Smooth muscle cell (in vitro differentiated cells): ENCODE results near the gene ATF7IP2. TPM values are rescaled to one million over a fixed set of nuclear protein-coding genes. Genes with fewer than 3 reads are reported as not detected.
"Not testable (repeated sequence)": the region's sequence is repeated elsewhere in the genome, so short reads cannot be mapped to it uniquely, and the experiment has no call there.

ENCODE experiments used
- DNase-seq: peaks from one replicate; lab custom pipeline; 2025; ENCODE audit not compliant: unreplicated experiment; lab: John Stamatoyannopoulos, UW
- H2AFZ ChIP-seq: fragments of 200-600 bp; sonication (generic); 2 replicates; pipeline ENCODE4 v1.6.0; 2016; ENCODE audit warnings: antibody characterized with exemption, low read depth, mild to moderate bottlenecking
- H3F3A ChIP-seq: fragments of 200-600 bp; sonication (generic); 2 replicates; pipeline ENCODE4 v1.6.0; 2017; ENCODE audit warnings: antibody characterized with exemption, low read depth
- H3K27ac ChIP-seq: fragments of 200-600 bp; sonication (generic); 2 replicates; pipeline ENCODE4 v1.5.1; 2016; ENCODE audit warnings: low read depth, mild to moderate bottlenecking
- H3K27me3 ChIP-seq: fragments of 200-600 bp; sonication (generic); 2 replicates; pipeline ENCODE4 v1.6.1; 2016; ENCODE audit warnings: low read depth, mild to moderate bottlenecking
- H3K36me3 ChIP-seq: fragments of 200-600 bp; sonication (generic); 2 replicates; pipeline ENCODE4 v1.5.1; 2016; ENCODE audit warnings: low read depth
- H3K4me1 ChIP-seq: fragments of 200-600 bp; sonication (generic); 2 replicates; pipeline ENCODE4 v1.5.1; 2016; ENCODE audit warnings: low read depth
- H3K4me2 ChIP-seq: fragments of 200-600 bp; sonication (generic); 2 replicates; pipeline ENCODE4 v1.6.0; 2016; ENCODE audit warnings: mild to moderate bottlenecking
- H3K4me3 ChIP-seq: fragments of 200-600 bp; sonication (generic); 2 replicates; pipeline ENCODE4 v1.5.1; 2016; ENCODE audit warnings: mild to moderate bottlenecking
- H3K79me2 ChIP-seq: fragments of 200-600 bp; sonication (generic); 2 replicates; pipeline ENCODE4 v1.6.0; 2016; ENCODE audit warnings: low read depth, mild to moderate bottlenecking
- H3K9ac ChIP-seq: fragments of 200-600 bp; sonication (generic); 2 replicates; pipeline ENCODE4 v1.6.0; 2016; ENCODE audit warnings: low read depth
- H3K9me3 ChIP-seq: fragments of 200-600 bp; sonication (generic); replicated peaks from 2 replicates; pipeline ENCODE4 v1.5.1; 2016; ENCODE audit warnings: low read depth
- H4K20me1 ChIP-seq: fragments of 200-600 bp; sonication (generic); 2 replicates; pipeline ENCODE4 v1.6.0; 2016; ENCODE audit warnings: low read depth
- WGBS: methylation state at CpG from one replicate; pipeline ENCODE4 v1.1.7; 2016; ENCODE audit warnings: low lambda C conversion rate; 5-methylcytosine and 5-hydroxymethylcytosine counted together
- polyA plus RNA-seq: library from polyadenylated mRNA; unstranded; fragments of >200 nt; fragmentation: Nextera tagmentation; extraction: Ambion mirVana; gene quantifications from 2 replicates; pipeline ENCODE4 v1.2.1, GENCODE V29; 2016
- total RNA-seq: library from RNA; depleted of rRNA; stranded (reverse); fragments of >200 nt; gene quantifications from 2 replicates; pipeline ENCODE4 v1.2.3, GENCODE V29; 2014
- TF ChIP-seq, protein P1 (sequence below): fragments of 200-600 bp; sonication (generic); IDR thresholded peaks from 2 replicates; pipeline ENCODE4 v1.5.1; 2017; ENCODE audit warnings: borderline replicate concordance, mild to moderate bottlenecking, antibody characterized with exemption; ENCODE audit not compliant: insufficient read depth, poor library complexity, severe bottlenecking

The ATF7IP2 gene
- total and polyA plus RNA-seq, 2 experiments from 2014 or later = 4.3 to 4.7 TPM

- Histone ChIP-seq H3K36me3 (no peaks in the 10 kb centered on the region), H3K4me1 (no peaks in the 10 kb centered on the region), H3K9ac (no peak overlapping the region), H2AFZ (no peak overlapping the region), H3K79me2 (no peaks in the 10 kb centered on the region), H3K4me2 (no peak overlapping the region), H3F3A (no peaks in the 10 kb centered on the region), H4K20me1 (no peaks in the 10 kb centered on the region), H3K4me3 (no peak overlapping the region), H3K9me3 (no peaks in the 10 kb centered on the region), H3K27me3 (no peaks in the 10 kb centered on the region), H3K27ac (no peak overlapping the region)
- WGBS = 95% methylated on average over 3 of the region's 3 CpGs
- TF ChIP-seq, protein P1, sequence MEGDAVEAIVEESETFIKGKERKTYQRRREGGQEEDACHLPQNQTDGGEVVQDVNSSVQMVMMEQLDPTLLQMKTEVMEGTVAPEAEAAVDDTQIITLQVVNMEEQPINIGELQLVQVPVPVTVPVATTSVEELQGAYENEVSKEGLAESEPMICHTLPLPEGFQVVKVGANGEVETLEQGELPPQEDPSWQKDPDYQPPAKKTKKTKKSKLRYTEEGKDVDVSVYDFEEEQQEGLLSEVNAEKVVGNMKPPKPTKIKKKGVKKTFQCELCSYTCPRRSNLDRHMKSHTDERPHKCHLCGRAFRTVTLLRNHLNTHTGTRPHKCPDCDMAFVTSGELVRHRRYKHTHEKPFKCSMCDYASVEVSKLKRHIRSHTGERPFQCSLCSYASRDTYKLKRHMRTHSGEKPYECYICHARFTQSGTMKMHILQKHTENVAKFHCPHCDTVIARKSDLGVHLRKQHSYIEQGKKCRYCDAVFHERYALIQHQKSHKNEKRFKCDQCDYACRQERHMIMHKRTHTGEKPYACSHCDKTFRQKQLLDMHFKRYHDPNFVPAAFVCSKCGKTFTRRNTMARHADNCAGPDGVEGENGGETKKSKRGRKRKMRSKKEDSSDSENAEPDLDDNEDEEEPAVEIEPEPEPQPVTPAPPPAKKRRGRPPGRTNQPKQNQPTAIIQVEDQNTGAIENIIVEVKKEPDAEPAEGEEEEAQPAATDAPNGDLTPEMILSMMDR = no peak
- DNase-seq = no peak
Measured at GRCh38 chr16:10500582-10500981, 114.7 kb downstream of the ATF7IP2 start.

GRCh38 chr16:10501016-10501607 lies 115.3 kb downstream of the ATF7IP2 start:
- Histone ChIP-seq H3K79me2 (no peaks in the 10 kb centered on the region), H3K36me3 (no peaks in the 10 kb centered on the region), H3K4me1 (no peaks in the 10 kb centered on the region), H2AFZ (no peak overlapping the region), H3K27me3 (no peaks in the 10 kb centered on the region), H3K27ac (no peak overlapping the region), H3F3A (no peaks in the 10 kb centered on the region), H4K20me1 (no peaks in the 10 kb centered on the region), H3K4me3 (no peak overlapping the region), H3K9me3 (no peaks in the 10 kb centered on the region), H3K9ac (no peak overlapping the region), H3K4me2 (no peak overlapping the region)
- TF ChIP-seq, protein P1 = no peak
- no peak for DNase-seq
- 92% methylated on average over 2 of the region's 2 CpGs for WGBS

GRCh38 chr16:10502776-10503175 lies 116.9 kb downstream of the ATF7IP2 start:
- Histone ChIP-seq H3K36me3 (no peaks in the 10 kb centered on the region), H3K4me1 (no peaks in the 10 kb centered on the region), H3K9ac (no peak overlapping the region), H3K4me2 (no peak overlapping the region), H3F3A (no peaks in the 10 kb centered on the region), H3K4me3 (no peak overlapping the region), H3K27ac (no peak overlapping the region), H3K79me2 (no peaks in the 10 kb centered on the region), H4K20me1 (no peaks in the 10 kb centered on the region), H3K27me3 (no peaks in the 10 kb centered on the region), H3K9me3 (no peaks in the 10 kb centered on the region), H2AFZ (no peak overlapping the region)
- WGBS = 87% methylated on average over 6 of the region's 6 CpGs
- no peak for DNase-seq
- TF ChIP-seq, protein P1 = no peak

GRCh38 chr16:10504404-10504885 lies 118.6 kb downstream of the ATF7IP2 start:
- Histone ChIP-seq H3K27me3 (no peaks in the 10 kb centered on the region), H3K4me2 (no peak overlapping the region), H3K9me3 (no peaks in the 10 kb centered on the region), H3K27ac (no peak overlapping the region), H3K36me3 (no peaks in the 10 kb centered on the region), H3K4me3 (no peak overlapping the region), H3K79me2 (no peaks in the 10 kb centered on the region), H4K20me1 (no peaks in the 10 kb centered on the region), H3K4me1 (no peaks in the 10 kb centered on the region), H3F3A (no peaks in the 10 kb centered on the region), H3K9ac (no peak overlapping the region), H2AFZ (no peak overlapping the region)
- WGBS = 86% methylated on average over 2 of the region's 2 CpGs
- TF ChIP-seq, protein P1 = no peak
- DNase-seq = no peak

- not testable (repeated sequence) for H2AFZ ChIP-seq, H3K79me2 ChIP-seq, H4K20me1 ChIP-seq, H3K27me3 ChIP-seq, H3F3A ChIP-seq, H3K27ac ChIP-seq, H3K4me3 ChIP-seq, H3K9ac ChIP-seq, H3K36me3 ChIP-seq, DNase-seq, H3K4me2 ChIP-seq, H3K9me3 ChIP-seq, H3K4me1 ChIP-seq
- 45% methylated on average over 3 of the region's 3 CpGs for WGBS
Measured at GRCh38 chr16:10505286-10505685, 119.4 kb downstream of the ATF7IP2 start.
